Glomerular visceral epithelial cell (primary cell): ENCODE measurements around the gene TMEM167B.
"Not testable (repeated sequence)": the region's sequence is repeated elsewhere in the genome, so short reads cannot be mapped to it uniquely, and the experiment has no call there.

Experiments used
- DNase-seq: peaks from one replicate; pipeline ENCODE4 v3.0.0-alpha.2; 2016; ENCODE audit errors: extremely low spot score

TMEM167B gene

GRCh38 chr1:109112652-109113285 lies 22.2 kb downstream of the TMEM167B start:
- DNase-seq: peak; percentile 92

DNA sequence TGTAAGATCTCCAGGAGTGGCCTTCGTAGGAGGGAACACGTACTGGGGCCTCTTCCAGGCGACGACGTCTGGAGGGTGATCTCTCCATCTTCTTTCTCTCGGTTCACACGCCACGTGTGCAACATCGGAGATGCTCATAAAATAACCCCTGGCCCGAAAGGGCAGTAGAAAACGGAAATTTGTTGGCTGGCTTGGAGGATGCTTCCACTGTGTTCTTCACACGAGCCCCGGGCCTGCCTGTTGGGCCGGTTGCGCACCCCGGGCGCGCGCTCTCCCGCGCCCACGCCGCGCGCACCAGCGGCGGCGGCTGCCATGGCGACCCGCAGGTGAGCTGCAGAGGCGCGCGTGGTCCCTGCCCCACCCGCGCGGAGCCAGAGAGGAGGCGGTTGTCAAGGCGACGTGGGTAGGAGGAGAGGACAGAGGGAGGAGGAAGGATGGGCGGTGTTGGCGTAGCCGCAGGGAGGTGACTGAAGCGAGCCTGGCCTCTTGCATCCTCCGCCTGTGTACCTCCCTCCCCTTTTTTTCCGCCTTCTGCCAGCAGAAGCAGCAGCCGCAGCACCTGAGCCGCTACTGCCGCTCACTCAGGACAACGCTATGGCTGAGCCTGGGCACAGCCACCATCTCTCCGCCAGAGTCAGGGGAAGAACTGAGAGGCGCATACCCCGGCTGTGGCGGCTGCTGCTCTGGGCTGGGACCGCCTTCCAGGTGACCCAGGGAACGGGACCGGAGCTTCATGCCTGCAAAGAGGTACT lies 23.2 kb downstream of the TMEM167B start, which contains the start of gene ELAPOR1:
Gene ELAPOR1, plus strand, starts transcription at position 526 of the 752 bp plus-strand sequence. Its CDS starts 69 bp downstream, at position 595.
- DNase-seq: no peak

- DNase-seq: no peak
Measured at GRCh38 chr1:109114342-109114674, 23.7 kb downstream of the TMEM167B start.

DNA sequence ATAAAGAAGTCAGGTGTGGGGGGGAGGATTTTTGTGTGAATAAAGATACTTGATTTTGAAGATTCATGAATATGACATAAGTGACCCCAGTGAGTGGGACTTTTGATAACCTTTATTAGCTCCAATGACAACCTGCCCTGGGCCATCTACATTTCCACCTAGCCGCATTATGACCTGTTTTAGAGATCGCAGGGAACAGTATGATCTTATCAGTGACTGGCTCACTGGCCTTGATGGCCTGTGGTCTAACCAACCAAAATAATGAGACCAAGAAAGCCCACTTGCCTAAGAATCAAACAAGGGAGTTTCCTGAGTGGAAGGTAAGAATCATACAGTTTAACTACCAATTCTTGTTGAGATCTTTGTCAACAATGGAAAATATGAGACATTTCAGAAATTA lies 25.1 kb downstream of the TMEM167B start:
- no peak for DNase-seq

DNA sequence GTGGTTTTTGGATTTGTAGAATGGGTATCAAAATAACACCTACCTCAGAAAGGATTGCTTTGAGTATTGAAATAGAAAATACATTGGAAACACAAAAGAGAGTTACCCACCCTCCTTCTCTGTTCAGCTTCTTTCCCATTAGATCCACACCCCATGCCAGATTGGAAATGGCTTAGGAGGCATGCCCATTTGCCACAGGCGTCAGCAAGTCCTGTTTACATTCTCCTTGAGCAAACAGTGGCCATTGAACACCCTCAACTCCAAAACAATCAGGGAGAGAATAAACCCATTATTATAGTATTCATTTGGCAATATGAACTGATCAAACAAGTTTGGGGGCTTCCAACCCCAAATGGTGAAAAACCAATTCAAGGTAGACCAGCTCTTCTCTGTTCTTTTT lies 25.7 kb downstream of the TMEM167B start:
- DNase-seq: no peak

DNA sequence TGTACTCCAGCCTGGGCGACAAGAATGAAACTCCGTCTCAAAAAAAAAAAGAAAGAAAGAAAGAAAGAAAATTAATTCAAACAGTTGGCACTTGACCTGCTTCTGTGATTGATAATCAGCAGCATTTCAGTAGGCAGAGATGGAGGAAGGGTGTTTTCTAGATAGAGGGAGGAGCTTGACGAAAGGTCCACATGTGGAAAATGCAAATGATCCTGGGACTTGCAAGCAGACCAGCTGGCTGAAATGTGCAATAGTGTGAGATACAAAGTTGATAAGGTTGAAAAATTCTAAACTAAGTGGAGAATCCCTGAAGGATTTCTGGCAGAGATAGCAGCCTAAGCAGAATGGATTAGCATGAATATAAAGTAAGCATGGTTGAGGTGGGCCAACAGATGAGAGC lies 27.5 kb downstream of the TMEM167B start:
- no peak for DNase-seq

DNA sequence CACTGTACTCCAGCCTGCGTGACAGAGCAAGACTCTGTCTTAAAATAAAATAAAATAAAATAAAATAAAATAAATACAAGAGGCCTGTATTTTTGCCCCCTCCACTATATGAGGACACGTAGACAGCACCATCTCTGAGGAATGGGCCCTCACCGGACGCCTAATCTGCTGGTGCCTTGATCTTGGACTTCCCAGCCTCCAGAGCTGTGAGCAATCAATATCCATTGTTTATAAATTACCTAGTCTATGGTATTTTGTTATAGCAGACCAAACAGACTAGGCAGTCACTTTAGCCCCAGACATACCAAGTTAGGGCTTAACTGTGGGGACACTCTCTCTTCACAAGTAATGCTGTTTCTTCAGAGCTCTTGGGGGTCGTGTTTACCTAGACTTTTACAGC lies 29.8 kb downstream of the TMEM167B start:
- DNase-seq: no peak

DNA sequence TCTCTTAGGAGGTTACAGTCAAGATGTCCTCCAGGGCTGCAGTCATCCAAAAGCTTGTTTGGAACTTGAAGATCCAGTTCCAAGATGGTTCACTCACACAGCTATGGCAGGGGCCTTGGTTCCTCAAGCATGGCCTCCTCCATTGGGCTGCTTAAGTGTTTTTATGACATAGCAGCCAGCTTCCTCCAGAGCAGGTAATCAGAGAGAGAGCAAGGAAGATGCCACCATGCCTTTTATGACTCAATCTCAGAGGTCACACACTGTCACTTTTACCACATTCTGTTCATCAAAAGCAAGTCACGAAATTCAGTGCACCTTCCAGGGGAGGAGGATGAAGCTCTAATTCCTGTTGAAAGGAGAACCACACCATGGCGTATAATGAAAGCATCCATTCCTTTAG lies 40.5 kb downstream of the TMEM167B start:
- DNase-seq: no peak

- no peak for DNase-seq
Measured at GRCh38 chr1:109131800-109132199, 41.2 kb downstream of the TMEM167B start.

DNA sequence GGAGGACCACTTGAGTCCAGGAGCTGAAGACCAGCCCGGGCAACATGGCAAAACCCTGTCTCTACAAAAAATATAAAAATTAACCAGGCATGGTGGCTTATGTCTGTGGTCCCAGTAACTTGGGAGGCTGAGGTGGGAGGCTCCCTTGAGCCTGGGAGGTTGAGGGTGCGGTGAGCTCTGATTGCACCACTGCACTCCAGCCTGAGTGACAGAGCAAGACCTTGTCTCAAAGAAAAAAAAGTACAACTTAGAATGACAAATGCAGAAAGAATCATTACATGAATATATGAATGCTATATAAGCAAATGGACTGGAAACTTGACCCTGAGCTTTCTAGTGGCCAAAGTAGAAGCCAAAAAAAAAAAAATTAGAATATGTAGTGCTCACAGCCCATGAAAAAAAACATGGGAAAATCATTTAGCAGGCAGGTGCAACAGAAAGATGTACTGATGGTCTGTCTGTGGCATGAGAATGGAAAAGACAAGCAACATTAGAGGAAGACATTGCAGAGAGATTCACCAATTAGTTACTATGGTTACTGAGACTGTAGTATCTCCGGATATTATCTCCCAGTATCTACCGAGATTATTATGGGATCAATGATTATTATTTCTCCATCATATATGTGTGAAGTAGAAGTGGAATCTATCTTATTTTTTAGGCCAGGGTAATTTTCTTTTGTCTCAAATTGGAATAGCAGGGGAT lies 42.6 kb downstream of the TMEM167B start:
- no peak for DNase-seq

GRCh38 chr1:109133815-109134214 lies 43.3 kb downstream of the TMEM167B start:
- no peak for DNase-seq

DNA sequence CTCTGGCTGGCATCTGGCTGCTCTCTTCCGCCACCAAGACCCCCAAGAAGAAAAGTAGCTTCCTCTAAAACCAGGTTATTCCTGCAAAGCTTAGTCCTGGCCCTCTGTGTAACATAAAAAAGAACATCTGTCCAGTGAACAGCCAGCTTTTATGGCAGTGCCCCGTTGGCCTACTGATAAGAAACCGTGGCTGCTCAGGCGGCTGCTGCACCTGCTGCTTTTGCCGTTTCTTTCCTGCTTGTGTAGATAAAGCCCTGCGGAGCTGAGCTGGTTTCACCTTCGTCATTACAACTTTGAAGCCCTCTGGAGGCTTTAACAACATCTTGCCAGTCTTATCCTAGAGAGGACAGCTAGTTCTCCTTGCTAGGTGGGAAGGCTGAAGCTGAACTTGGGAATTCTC lies 43.9 kb downstream of the TMEM167B start:
- no peak for DNase-seq

DNA sequence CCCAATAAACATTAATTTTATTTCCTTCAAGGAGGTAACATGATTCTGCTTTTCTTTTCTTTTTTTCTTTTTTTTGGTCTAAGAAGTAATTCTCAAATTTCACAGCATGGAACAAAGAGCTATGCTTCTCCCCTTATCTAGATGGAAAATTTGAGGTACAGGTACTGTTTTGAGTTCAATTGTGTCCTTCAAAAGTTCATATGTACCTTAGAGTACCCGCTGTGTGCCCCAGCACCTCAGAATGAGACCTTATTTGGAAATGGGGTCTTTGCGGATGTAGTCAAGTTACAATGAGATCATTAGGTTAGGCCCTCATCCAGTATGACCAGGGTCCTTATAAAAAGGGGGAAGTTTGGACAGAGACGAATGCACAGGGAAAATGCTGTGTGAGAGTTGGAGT lies 45.4 kb downstream of the TMEM167B start:
- DNase-seq: no peak

DNA sequence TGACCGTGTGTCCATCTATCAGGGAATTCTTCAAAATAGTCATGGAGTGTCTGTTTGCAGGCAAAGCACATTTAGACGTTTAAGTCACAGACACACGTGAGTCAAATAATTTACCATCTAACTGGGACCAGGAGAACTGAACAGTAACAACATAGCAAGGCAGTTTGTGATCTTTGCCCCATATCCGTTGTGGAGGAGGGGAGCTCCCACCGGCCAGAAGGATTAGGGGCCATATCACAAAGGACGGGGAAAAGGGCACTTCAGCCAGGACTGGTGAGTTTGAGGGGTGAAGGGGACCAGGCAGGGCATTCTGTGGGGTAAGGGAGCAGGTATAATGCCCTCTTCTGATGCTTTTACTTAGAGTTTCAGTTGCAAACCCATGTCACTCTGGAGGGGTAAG lies 46.2 kb downstream of the TMEM167B start:
- no peak for DNase-seq

DNA sequence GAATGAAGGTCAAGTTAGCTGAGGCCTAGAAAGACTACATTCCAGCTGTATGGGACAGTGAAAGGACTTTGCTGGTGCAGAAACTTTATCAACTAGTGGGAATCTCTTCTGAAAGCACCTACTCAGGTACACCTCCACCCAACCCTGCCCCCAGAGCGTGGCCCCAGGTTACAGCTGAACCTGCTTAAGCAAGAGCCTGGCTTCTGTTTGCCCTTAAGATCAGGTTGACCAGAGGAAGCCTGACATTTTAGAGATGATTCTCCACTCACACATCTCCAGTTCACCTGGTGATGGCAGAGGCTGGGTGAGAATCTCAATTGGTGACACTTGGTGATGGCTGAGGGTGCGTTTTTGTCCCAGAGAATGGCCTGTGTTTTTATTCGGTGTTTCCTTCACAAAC lies 47.4 kb downstream of the TMEM167B start:
- DNase-seq: no peak

DNA sequence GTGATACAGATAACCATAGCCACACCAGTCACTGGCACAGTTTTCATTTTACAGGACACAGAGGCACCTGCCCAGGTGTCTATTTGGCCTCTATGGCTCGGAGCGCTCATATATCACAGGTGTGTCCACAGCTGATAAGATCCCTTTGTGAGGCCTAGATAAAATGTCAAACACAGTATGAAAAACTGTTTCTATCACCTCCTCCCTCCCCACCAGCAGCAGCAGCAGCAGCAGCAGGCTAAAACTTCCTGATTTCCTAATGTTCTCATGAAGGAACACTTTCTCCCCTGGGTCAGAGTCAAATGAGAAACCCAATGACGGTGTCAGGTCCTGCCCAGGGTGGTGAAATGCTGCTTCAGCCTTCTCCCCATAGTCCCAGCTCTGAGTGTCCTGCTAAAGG lies 47.8 kb downstream of the TMEM167B start:
- no peak for DNase-seq

GRCh38 chr1:109140392-109140791 lies 49.8 kb downstream of the TMEM167B start:
- no peak for DNase-seq

DNA sequence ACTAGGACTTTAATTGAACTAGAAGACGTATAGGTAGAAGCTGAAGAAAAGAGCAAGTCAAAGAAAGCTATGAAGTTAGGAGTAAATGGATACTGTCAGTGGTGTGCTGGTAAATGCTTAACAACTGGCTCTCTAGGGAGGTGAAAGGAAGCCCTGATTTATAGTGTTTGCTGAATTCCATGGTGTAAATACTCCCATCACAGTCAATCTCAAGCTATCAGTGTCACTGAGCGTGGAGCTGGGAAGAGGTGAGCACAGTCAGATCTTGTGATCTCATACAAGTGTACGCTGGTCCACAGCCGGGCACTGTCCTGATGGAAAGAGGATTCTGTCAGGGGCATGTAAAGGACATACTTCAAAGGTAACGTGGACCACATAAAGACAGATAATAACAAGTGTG lies 51.7 kb downstream of the TMEM167B start:
- DNase-seq: no peak

- DNase-seq: not testable (repeated sequence)
Measured at GRCh38 chr1:109142725-109143124, 52.2 kb downstream of the TMEM167B start.
